ENCODE measurements around the gene ZNF827. TPM values are rescaled to one million over a fixed set of nuclear protein-coding genes. Genes with fewer than 3 reads are reported as not detected.

The ZNF827 gene
- total and polyA plus RNA-seq, 4 donors = 2.6 to 29.2 (median 12.3) TPM

- DNase-seq (no peak), ATAC-seq (ENCODE audit: low FRiP score) (no peak)
- intact Hi-C loops (cut with DNase I) = no loop called here
These were observed 228.8 kb downstream of the ZNF827 start for GRCh38 chr4:145709843-145710242.

GRCh38 chr4:145709336-145709735 is 229.3 kb downstream of the ZNF827 start:
- H3K4me3 ChIP-seq (ENCODE audit: low read length in 2 of 2) = no peak overlapping the region
- H3K36me3 ChIP-seq (ENCODE audit: control insufficient read depth in 1 of 2, insufficient read depth in 2 of 2, low read length in 1 of 2) = no peaks in the 10 kb centered on the region
- WGBS, 2 donors = 88 to 95% methylated on average over 1 of the region's 1 CpG
- H3K27ac ChIP-seq (ENCODE audit: low read depth in 1 of 2, low read length in 2 of 2) = no peak overlapping the region
- no peaks in the 10 kb centered on the region for H3K27me3 ChIP-seq (ENCODE audit: control insufficient read depth in 1 of 2, insufficient read depth in 2 of 2, low read length in 1 of 2)
- DNase-seq = no peak
- no peak for ATAC-seq (ENCODE audit: low FRiP score)
- intact Hi-C loops (cut with DNase I) = no loop called here
- H3K9me3 ChIP-seq (ENCODE audit: control insufficient read depth, low read length) = peaks cover 3% of the 10 kb centered on the region
- H3K4me1 ChIP-seq (ENCODE audit: control insufficient read depth in 1 of 2, insufficient read depth in 2 of 2, low read length in 2 of 2) = no peaks in the 10 kb centered on the region

More at GRCh38 chr4:145709843-145710242, 228.8 kb downstream of the ZNF827 start:
- H3K36me3 ChIP-seq (ENCODE audit: control insufficient read depth in 1 of 2, insufficient read depth in 2 of 2, low read length in 1 of 2) = no peaks in the 10 kb centered on the region
- no peak overlapping the region for H3K27ac ChIP-seq (ENCODE audit: low read depth in 1 of 2, low read length in 2 of 2)
- H3K4me1 ChIP-seq (ENCODE audit: control insufficient read depth in 1 of 2, insufficient read depth in 2 of 2, low read length in 2 of 2) = no peaks in the 10 kb centered on the region
- H3K9me3 ChIP-seq (ENCODE audit: control insufficient read depth, low read length) = peaks cover 3% of the 10 kb centered on the region
- H3K4me3 ChIP-seq (ENCODE audit: low read length in 2 of 2) = no peak overlapping the region
- no peaks in the 10 kb centered on the region for H3K27me3 ChIP-seq (ENCODE audit: control insufficient read depth in 1 of 2, insufficient read depth in 2 of 2, low read length in 1 of 2)
- WGBS, 2 donors = 84 to 85% methylated on average over 3 of the region's 3 CpGs

Other genes starting within 250 kb of the ZNF827 start
- 10 to 100 TPM; 19.9 to 25.8 TPM for gene LSM6, start 236.9 kb upstream of the ZNF827 start, total RNA-seq
- 10 to 100 TPM; 30.2 to 35.1 TPM for gene LSM6, start 236.9 kb upstream of the ZNF827 start, polyA plus RNA-seq

Data from aorta (tissue), 5 donors.